NCI-H460 (cell line): ENCODE measurements around the gene ANKRD18B. TPM values are rescaled to one million over a fixed set of nuclear protein-coding genes. Genes with fewer than 3 reads are reported as not detected.
A peak's percentile ranks its signal among the peaks of the same experiment; 100 is the strongest.
"Not testable (repeated sequence)": the region's sequence is repeated elsewhere in the genome, so short reads cannot be mapped to it uniquely, and the experiment has no call there.

ENCODE experiments used
- DNase-seq: peaks from one replicate; pipeline ENCODE4 v3.0.0-alpha.2; 2016; ENCODE audit warnings: low read depth; ENCODE audit errors: extremely low read depth
- total RNA-seq: library from RNA; depleted of rRNA; stranded (reverse); fragments of >200 nt; shearing (Covaris generic); gene quantifications from 2 replicates; pipeline ENCODE4 v1.2.3, GENCODE V29; 2014

Gene ANKRD18B
- total RNA-seq, 1 experiment from 2014 or later, result 7.9 TPM

DNA sequence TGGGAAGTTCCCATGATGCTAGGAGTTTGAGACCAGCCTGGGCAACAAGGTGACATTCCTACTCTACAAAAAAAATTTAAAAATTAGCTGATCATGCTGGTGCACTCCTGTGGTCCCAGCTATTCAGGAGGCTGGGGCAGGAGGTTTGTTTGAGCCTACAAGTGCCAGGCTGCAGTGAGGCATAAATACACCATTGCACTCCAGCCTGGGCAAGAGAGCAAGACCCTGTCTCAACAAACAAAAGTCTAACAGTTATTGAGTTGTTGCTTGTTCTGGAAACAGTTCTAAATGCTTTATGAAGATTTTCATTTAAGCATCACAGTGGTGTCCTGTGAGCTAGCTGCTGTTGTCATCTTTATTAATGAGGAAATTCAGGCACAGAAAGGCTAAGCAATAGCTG lies 4.0 kb downstream of the ANKRD18B start:
- DNase-seq, result not testable (repeated sequence)

GRCh38 chr9:33533958-33534357 lies 9.9 kb downstream of the ANKRD18B start:
- DNase-seq, result not testable (repeated sequence)

GRCh38 chr9:33535541-33535940 lies 11.5 kb downstream of the ANKRD18B start:
- no peak for DNase-seq

GRCh38 chr9:33543463-33543862 lies 19.4 kb downstream of the ANKRD18B start:
- DNase-seq, result not testable (repeated sequence)

DNA sequence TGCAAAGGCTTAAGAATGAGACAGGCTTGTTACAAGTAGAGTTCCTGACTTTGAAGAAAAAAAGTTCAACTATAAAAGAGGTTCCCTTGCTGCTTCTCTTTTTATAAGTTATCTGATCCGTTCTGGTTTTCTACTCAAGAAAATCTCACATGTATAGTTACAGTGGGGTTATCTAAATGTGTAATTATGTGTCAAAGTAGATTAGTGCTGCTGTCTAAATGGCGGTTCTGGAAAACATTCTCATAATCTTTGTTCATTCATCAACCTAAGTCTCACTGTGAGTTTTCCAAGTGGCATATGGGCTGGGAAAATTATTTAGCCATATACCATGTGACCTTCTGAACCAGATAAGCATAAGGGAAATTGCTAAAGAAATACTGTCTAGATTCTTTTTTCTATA lies 21.7 kb downstream of the ANKRD18B start:
- DNase-seq, result not testable (repeated sequence)

- not testable (repeated sequence) for DNase-seq
Observed at GRCh38 chr9:33548816-33549215, 24.8 kb downstream of the ANKRD18B start.

- DNase-seq, result not testable (repeated sequence)
Observed at GRCh38 chr9:33549418-33549817, 25.4 kb downstream of the ANKRD18B start.

DNA sequence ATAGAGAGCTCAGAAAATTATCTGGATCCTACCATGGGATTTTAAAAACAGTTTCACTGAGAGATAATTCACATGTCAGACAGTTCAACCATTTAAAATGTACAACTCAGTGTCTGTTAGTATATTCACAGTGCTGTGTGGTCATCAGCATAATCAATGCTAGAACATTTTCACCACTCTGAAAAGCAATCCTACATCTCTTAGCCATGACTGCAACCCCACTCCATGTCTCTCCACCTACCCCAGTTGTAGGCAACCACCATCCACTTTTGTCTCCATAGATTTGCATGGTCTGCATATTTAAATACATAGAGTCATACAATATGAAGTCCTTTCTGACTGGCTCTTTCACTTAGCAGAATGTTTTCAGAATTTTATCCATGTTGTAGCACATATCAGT lies 27.1 kb downstream of the ANKRD18B start:
- DNase-seq, result not testable (repeated sequence)

DNA sequence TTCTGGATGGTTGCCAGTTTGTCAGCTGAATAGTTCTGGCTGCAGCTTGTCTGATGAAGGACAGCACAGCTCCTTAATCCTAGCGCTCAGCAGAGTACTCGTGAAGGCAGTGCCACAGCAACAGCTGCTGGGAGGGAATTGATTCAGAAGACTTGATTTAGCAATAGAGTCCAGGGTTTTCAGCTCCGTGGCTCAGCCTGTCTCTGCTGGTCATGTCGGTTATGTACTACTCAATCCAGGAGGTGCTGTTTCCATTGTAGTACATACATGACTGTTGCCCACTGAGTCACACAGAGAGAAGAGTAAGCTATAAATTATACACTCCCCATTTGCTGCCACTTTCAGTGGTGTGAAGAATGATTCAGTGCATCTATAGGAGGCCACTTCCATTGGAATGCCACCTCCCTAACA lies 28.3 kb downstream of the ANKRD18B start:
- DNase-seq, result not testable (repeated sequence)

GRCh38 chr9:33560217-33560616 lies 36.2 kb downstream of the ANKRD18B start:
- DNase-seq, result peak; percentile 0

GRCh38 chr9:33562196-33562595 lies 38.1 kb downstream of the ANKRD18B start:
- DNase-seq, result not testable (repeated sequence)

GRCh38 chr9:33567776-33568175 lies 43.7 kb downstream of the ANKRD18B start:
- DNase-seq, result not testable (repeated sequence)

DNA sequence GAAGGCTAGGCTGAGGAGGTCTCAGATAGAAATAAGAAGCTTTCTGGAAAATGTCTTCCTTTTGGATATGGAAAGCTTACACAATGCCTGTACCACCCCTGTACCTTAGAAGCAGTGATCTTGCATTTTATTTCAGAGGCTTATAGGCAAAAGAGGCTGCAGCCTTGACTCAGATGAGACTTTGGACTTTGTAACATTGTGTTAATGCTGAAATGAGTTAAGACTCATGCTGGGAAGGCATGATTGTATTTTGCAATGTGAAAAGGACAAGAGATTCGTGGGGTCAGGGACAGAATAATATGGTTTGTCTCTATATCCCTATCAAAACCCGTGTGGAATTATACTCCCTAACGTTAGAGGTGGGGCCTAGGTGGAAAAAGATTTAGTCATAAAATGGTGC lies 53.7 kb downstream of the ANKRD18B start:
- DNase-seq, result not testable (repeated sequence)

GRCh38 chr9:33579996-33580395 lies 55.9 kb downstream of the ANKRD18B start:
- DNase-seq, result not testable (repeated sequence)

DNA sequence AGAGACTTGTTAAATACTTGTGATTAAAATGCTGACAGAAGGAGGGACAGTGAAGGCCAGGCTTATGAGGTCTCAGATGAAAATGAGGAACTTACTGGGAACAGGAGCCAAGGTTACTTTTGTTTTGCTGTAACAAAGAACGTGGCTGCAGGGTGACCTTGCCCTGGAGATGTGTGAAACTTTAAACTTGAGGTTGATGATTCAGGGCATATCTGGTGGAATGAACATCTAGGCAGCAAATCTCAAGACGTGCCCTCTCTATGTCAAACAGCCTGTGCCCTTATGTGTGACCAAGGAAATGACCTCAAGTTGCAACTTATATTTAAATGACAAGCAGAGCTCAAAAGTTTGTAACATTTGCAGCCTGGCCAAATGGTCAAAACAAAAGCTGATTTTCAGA lies 58.6 kb downstream of the ANKRD18B start:
- DNase-seq, result not testable (repeated sequence)

DNA sequence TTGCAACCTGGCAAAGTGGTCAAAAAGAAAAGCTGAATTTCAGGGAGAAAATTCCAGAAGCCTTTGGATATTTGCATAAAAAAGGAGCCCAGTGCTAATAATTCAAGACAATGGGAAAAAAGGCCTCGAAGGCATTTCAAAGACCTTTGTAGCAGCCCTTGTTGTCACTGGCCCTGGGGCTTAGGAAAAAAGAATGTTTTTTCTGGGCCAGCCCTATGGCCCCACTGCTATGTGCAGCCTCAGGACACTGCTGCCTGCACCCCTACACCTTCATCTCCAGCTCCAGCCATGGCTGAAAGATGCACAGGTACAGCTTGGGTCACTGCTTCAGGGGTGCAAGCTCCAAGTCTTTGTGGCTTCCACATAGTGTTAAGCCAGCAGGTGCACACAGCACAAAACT lies 62.1 kb downstream of the ANKRD18B start:
- not testable (repeated sequence) for DNase-seq

DNA sequence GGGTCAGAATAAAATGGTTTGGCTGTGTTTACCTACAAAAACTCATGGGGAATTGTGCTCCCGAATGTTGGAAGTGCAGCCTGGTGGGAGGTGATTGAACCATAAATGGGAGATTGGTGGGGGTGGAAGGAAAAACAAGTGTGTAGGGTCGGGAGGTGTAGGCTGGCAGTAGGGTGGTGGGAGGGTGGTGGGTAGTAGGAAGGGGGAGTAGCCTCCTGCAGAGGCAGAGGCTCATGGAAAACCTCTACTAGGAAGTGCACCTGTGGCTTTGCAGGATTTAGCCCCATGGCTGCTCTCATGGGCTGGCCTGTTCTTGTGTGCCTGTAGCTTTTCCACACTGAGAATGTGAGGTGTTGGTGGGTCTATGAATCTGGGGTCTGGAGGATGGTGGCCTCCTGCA lies 63.7 kb downstream of the ANKRD18B start:
- DNase-seq, result not testable (repeated sequence)

DNA sequence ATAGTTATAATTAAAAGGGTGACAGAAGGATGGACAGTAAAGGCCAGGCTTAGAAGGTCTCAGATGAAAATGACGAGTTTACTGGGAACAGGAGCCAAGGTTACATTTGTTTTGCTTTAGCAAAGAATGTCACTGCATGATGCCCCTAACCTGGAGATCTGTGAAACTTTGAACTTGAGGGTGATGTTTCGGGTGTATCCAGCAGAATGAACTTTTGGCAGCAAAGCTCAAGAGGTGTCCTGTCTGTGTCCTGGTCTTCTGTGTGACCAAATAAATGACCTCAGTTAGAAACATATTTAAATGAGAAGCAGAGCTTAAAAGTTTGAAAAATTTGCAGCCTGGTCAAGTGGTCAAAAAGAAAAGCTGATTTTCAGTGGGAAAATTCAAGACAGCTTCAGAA lies 64.8 kb downstream of the ANKRD18B start:
- not testable (repeated sequence) for DNase-seq

GRCh38 chr9:33590857-33591256 lies 66.8 kb downstream of the ANKRD18B start:
- not testable (repeated sequence) for DNase-seq

GRCh38 chr9:33596974-33597373 lies 72.9 kb downstream of the ANKRD18B start:
- not testable (repeated sequence) for DNase-seq

- not testable (repeated sequence) for DNase-seq
Observed at GRCh38 chr9:33597386-33597785, 73.3 kb downstream of the ANKRD18B start.

- not testable (repeated sequence) for DNase-seq
Observed at GRCh38 chr9:33598796-33599379, 74.8 kb downstream of the ANKRD18B start.

GRCh38 chr9:33600911-33601310 lies 76.9 kb downstream of the ANKRD18B start:
- not testable (repeated sequence) for DNase-seq
